ENCODE data around the gene UBE2J1.
"Not testable (repeated sequence)": the region's sequence is repeated elsewhere in the genome, so short reads cannot be mapped to it uniquely, and the experiment has no call there.

UBE2J1 gene, protein sequence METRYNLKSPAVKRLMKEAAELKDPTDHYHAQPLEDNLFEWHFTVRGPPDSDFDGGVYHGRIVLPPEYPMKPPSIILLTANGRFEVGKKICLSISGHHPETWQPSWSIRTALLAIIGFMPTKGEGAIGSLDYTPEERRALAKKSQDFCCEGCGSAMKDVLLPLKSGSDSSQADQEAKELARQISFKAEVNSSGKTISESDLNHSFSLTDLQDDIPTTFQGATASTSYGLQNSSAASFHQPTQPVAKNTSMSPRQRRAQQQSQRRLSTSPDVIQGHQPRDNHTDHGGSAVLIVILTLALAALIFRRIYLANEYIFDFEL

DNA sequence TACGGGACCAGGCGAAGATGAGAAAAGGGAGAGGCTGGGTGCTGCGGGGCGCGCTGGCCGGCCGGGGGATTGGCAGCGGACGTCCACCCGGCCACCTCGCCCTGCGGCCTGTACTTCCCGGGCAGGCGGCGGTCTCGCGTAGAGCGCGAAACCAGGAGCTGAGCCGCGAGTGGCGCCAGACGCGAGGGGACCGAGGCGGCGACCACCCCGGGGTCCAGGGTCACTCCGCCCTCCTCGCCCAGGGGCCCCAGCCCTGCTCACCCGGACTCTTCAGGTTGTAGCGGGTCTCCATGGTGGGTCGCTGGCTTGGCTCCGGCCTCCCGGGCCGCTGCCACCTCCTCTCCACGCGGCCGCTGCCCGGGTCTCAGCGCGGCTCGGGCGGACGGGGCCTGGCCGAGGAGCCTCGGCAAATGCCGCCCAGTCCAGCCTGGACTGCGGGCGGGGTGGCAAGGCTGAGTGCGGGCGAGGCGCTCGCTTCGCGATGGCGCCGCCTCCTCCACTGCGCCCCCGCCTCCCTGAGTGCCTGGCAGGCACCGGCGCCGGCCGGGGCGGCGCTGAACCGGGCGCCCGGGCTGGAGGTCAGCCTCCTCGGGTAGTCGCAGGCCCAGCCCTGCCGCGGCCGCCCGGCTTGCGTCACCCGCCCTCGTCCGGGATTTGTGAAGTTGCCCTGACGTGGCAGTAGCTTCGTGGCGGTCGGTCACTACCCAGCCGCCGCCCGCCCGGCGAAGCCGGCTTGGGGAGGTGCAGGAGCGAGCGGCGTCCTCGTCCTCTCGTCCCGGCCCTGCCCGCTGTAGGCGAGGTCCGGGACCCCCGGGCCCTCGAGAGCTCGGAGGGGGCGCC lies at the start of gene UBE2J1:
UBE2J1 (minus strand) TSS at position 445 of the 840 bp plus-strand sequence; CDS start at position 292, 153 bp downstream.
- peak; percentile 68 to 82 for DNase-seq

GRCh38 chr6:89400912-89401399 lies 48.4 kb upstream of the UBE2J1 start:
- no peak for DNase-seq

DNA sequence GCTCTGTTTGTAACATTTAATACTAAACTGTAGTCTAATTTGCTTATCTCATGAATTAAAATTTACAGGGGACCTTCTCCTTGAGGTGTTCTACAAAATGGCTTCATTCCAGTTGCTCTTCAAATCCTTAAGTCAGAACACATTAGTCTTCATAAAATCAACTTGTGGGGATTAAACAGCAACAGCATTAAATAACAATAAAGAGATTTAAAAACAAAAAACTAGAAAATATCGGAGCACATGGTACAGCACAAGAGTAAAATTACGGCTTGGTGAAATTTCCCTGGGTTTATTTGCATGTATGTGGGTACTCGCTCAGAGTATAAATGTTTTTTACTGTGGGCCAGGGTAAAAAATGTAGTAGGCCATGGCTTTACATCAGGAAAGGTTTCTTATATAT lies 47.5 kb upstream of the UBE2J1 start:
- DNase-seq: no peak

GRCh38 chr6:89398762-89399525 lies 46.4 kb upstream of the UBE2J1 start:
- DNase-seq: peak in 1 of 2 experiments; percentile 22

GRCh38 chr6:89397884-89398283 lies 45.4 kb upstream of the UBE2J1 start:
- not testable (repeated sequence) for DNase-seq

- no peak for DNase-seq
These were observed 41.1 kb upstream of the UBE2J1 start for GRCh38 chr6:89393659-89394058.

DNA sequence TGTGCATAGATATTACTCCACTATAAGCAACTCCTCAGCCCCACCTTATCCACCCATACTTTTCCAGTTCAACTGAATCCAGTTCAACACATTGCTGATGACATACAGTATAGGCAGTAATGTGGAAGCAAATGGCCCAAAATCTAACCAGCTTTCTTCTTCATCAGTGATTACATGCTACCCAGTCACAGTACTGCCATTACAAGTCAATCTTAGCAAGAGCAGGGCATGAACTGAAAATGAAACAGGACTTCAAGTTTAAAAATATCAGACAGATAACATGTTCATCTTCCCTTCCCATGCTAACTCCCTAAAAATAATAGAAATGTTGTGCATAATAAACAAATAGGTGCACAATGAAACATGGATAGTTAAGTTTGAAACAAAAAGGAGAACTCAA lies 40.3 kb upstream of the UBE2J1 start:
- no peak for DNase-seq

DNA sequence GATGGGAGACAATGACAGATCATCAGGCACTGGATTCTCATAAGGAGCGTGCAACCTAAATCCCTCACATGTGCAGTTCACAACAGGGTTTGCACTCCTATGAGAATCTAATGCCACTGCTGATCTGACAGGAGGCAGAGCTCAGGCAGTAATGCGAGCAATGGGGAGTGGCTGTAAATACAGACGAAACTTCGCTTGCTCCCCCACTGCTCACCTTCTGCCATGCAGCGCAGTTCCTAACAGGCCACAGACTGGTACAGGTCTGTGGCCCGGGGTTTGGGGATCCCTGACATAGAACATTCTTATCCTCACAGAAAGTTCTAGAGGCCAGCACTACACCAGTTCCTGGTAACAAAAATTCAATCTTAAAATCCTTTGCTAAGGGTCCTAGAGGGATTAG lies 36.3 kb upstream of the UBE2J1 start:
- no peak for DNase-seq

- DNase-seq: no peak
These were observed 35.1 kb upstream of the UBE2J1 start for GRCh38 chr6:89387516-89388201.

DNA sequence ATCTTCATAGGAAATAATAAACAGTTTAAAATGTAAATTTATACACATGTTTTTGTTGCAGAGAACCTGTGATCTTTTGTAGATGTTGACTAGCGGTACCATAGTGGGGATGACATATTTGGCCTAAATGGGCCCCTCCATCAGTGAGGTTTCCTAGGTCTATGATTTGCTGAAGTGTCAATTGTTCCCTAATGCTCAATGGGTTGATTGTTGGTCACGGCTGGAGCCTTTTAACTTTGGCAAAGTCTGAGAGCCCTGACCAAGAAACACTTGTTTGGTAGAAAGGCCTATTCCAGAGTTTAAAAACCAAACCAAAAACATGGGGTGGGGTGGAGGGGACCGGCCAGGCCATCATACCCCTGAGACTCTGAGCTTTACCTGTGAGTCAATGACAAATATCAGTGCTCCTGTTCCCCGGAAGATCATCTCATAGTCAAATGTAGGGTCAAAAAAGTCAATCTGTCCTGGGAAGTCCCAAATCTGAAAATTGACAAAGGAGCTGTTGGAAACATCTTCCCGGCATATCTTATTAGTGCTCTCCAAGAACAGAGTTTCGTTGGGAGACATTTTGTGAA lies 34.5 kb upstream of the UBE2J1 start:
- DNase-seq: no peak

- DNase-seq: no peak
These were observed 33.3 kb upstream of the UBE2J1 start for GRCh38 chr6:89385846-89386245.

- DNase-seq: peak; percentile 57 to 73
These were observed 32.7 kb upstream of the UBE2J1 start for GRCh38 chr6:89385156-89385667.

DNA sequence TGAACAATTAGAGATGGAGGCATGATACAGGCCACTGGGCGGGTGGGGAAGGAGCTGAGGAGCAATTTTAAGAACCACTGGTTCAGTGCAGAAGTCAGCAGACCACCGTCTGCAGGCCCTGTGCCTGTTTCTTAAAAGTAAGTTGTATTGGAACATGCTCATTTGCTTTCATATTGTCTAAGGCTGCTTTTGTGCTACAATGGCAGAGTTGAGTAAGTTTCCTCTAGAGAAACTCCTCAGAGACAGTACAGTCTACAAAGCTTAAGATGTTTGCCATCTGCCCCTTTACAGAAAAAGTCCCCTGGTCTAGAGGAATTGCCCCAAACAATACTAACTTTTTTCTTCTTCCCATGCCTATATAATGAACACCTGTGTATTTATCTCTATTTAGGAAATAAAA lies 28.5 kb upstream of the UBE2J1 start:
- no peak for DNase-seq

- DNase-seq: no peak
These were observed 26.8 kb upstream of the UBE2J1 start for GRCh38 chr6:89379281-89379680.

GRCh38 chr6:89378628-89379027 lies 26.1 kb upstream of the UBE2J1 start:
- DNase-seq: no peak

DNA sequence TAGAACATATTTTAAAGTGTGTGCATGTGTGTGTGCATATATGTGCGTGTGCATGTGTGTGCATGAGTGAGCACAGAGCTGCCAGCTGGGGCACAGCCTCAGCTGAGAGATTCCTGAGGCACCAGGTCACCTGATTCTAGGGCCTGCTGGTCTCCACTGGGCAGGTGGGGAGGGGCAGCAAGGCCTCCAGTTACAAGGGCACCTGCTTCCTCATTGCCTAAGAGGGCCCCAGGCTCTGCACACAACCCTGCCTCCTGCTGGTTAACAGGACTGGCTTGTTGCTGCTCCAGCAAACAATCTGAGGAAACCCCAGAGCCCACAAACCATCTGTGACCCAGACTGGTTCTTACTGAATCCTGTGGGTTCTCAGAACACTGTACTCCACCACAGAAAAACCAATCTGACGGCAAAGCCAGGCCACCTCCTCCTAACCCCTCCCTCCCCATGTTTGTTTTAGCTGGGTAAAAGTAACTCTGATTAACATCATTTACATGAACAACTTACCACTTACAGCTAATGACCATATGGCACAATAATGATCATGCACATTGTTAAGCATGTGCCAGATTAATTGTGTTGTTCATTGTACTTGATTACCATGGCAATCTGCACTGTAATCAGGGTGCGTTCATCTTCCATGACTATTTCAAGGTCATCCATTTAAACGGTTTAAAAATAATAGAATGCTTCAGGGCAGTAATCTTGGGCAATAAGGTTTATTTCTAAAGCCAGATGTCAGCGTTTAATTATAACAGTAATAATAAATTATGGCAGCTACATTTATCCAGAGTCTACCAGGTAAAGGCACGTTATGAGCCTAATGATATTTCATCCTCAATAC lies 23.1 kb upstream of the UBE2J1 start:
- peak; percentile 93 to 98 for DNase-seq

DNA sequence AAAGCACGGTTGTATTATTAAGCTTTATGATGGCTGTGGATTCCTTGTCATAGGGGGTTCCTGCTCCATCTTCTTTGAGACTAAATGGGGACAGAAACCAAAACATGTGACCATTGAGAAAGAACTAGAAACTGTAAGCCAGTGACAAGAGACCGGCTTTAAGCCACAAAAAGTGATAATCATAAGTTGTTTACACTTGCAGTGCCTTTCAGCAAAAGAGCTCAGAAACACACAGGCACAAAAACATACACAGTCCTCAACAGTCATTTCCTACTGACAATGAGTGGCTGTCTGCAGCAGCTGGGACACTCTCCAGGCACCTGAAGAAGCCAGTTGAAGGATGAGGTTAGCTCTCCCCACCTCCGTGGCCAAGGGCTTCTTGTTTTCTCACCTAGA lies 20.0 kb upstream of the UBE2J1 start:
- no peak for DNase-seq

DNA sequence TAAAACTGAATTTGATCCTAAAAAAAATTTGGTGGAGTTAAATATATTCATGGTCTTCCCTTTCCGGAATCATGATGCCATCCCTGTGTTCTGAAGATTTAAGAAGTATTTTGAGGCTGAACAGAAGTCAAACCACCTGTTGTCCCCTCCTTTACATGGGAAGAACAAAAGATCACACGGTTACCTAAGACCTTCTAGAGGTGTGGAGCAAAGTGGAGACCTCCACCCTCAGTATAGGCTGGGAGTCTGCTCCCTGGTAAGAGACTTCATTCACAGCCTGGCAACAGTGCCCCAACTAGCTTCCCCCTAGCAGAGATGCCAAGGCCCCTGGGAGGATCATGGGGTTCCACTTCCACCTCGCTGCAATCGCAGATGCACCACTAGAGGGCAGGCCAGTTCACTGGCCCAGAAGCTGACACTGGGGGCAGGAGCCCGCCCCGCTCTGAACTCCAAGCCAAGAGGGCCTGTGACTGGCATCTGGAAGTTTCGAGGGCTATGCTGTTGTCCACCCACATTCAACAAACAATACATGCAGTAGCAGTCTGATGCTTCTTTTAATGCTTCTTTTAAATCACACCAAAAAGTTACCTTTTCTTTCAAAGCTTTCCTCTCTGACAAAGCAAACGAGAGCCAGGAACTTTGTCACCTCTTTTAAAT lies 19.5 kb upstream of the UBE2J1 start:
- peak; percentile 58 to 66 for DNase-seq

DNA sequence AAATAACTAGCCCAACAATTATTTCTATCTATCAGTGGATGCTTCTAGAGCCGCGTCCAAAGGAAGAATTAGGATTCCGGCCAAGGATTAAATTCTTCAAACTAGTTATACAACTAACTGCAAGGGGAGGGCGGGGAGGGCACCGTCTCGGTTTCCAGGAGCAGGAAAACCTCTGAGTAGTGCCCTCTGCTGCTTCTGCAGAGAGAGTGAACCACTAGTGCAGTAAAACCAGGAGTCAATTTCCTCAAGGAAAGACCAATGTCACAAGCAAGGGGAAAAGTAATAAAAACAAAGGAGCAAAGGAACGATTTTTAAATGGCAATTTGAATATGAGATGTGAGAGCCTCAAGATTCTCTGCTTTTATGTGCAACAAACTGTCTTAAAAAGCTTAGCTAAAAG lies 16.5 kb upstream of the UBE2J1 start:
- no peak for DNase-seq

DNA sequence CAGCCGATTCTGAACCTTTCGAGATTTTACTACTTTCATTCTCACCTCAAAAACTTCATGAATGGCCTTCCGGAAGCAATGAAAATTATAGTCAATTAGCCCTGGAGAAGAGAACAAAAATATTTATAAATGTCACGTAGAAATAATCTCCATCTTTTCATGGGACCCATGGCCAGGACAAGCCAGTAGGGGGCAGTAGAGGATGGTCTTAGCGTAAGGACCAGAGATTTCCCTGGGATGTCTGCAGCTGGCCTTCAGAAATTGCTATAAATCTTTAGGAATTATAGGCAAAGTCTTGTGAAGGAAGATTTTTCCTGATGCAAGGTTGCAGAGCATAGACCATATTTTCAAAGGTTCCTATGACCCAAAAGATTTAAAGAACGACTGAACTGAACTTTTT lies 15.6 kb upstream of the UBE2J1 start:
- peak; percentile 53 to 61 for DNase-seq

All from NCI-H2081 (cell line).